Measurements from ENCODE around the gene DDAH2. TPM values are rescaled to one million over a fixed set of nuclear protein-coding genes. Genes with fewer than 3 reads are reported as not detected.

The DDAH2 gene
- total and polyA plus RNA-seq, 7 donors = 86.7 to 340 (median 137) TPM

GRCh38 chr6:31718265-31718664, 10.8 kb downstream of the DDAH2 start:
- no peaks in the 10 kb centered on the region for H3K9me3 ChIP-seq
- 18 to 67% methylated on average over 1 of the region's 1 CpG for WGBS, 2 donors
- H3K36me3 ChIP-seq = no peaks in the 10 kb centered on the region
- TF ChIP-seq EP300 (IDR thresholded peaks at IDR 0.05) (no peak), CTCF (IDR thresholded peaks at IDR 0.05) (no peak), POLR2AphosphoS5 (IDR thresholded peaks at IDR 0.05) (no peak), POLR2A (IDR thresholded peaks at IDR 0.05) (no peak)
- H3K4me3 ChIP-seq = no peak overlapping the region
- no peak overlapping the region for H3K27ac ChIP-seq
- peaks cover 0 to 11% (median 10%) of the 10 kb centered on the region in 4 donors for H3K4me1 ChIP-seq
- no peak for DNase-seq
- intact Hi-C loops (cut with DNase I) = no loop called here
- H3K27me3 ChIP-seq = no peaks in the 10 kb centered on the region

GRCh38 chr6:31717499-31718222, 11.4 kb downstream of the DDAH2 start:
- intact Hi-C loops (cut with DNase I) = no loop called here
- peaks cover 0 to 11% (median 10%) of the 10 kb centered on the region in 4 donors for H3K4me1 ChIP-seq
- H3K36me3 ChIP-seq = no peaks in the 10 kb centered on the region
- no peaks in the 10 kb centered on the region for H3K27me3 ChIP-seq
- H3K4me3 ChIP-seq = no peak overlapping the region
- 76 to 85% methylated on average over 10 of the region's 10 CpGs for WGBS, 2 donors
- H3K9me3 ChIP-seq = no peaks in the 10 kb centered on the region
- no peak overlapping the region for H3K27ac ChIP-seq
- TF ChIP-seq CTCF (IDR thresholded peaks at IDR 0.05) (no peak), EP300 (IDR thresholded peaks at IDR 0.05) (no peak), POLR2A (IDR thresholded peaks at IDR 0.05) (no peak), POLR2AphosphoS5 (IDR thresholded peaks at IDR 0.05) (no peak)
- no peak for DNase-seq

- WGBS, 2 donors = 78% methylated on average over 16 of the region's 16 CpGs
- Histone ChIP-seq H3K27ac (peak within 1 kb of the TSS in 3 of 4 donors; percentile 71 to 74 (median 72)), H3K36me3 (no peaks in the 10 kb centered on the region), H3K27me3 (no peaks in the 10 kb centered on the region), H3K4me1 (peaks cover 0 to 11% (median 10%) of the 10 kb centered on the region in 4 donors), H3K4me3 (no peak within 1 kb of the TSS), H3K9me3 (no peaks in the 10 kb centered on the region)
- intact Hi-C loops (cut with DNase I) = no loop called here
- TF ChIP-seq POLR2AphosphoS5 (IDR thresholded peaks at IDR 0.05) = no peak
- DNase-seq = no peak
Observed at GRCh38 chr6:31715022-31715958, 13.8 kb downstream of the DDAH2 start, which contains the start of gene LY6G6D. Gene LY6G6D, plus strand, starts transcription at chr6:31715348. Its CDS starts 8 bp downstream, at chr6:31715356.

- intact Hi-C loops (cut with DNase I) = no loop called here
- TF ChIP-seq CTCF (IDR thresholded peaks at IDR 0.05) = no peak
- TF ChIP-seq POLR2A (IDR thresholded peaks at IDR 0.05) = no peak
- TF ChIP-seq EP300 (IDR thresholded peaks at IDR 0.05) = no peak
- TF ChIP-seq POLR2AphosphoS5 (IDR thresholded peaks at IDR 0.05) = no peak
- H3K9me3 ChIP-seq = no peaks in the 10 kb centered on the region
- DNase-seq = no peak
- peaks cover 0 to 11% (median 10%) of the 10 kb centered on the region in 4 donors for H3K4me1 ChIP-seq
- H3K36me3 ChIP-seq = no peaks in the 10 kb centered on the region
- H3K27me3 ChIP-seq = no peaks in the 10 kb centered on the region
- WGBS, 2 donors = 8 to 42% methylated on average over 5 of the region's 5 CpGs
- peak overlapping the region in 1 of 4 donors; percentile 74 for H3K27ac ChIP-seq
- no peak overlapping the region for H3K4me3 ChIP-seq
Observed at GRCh38 chr6:31713991-31714684, 15.0 kb downstream of the DDAH2 start.

Measured in sigmoid colon (tissue), 7 donors.